Mucosa of gallbladder (tissue), 1 donor: ENCODE results near the gene ROBO2. TPM values are rescaled to one million over a fixed set of nuclear protein-coding genes. Genes with fewer than 3 reads are reported as not detected.

Experiments
- DNase-seq: peaks from one replicate; pipeline ENCODE4 v3.0.0-alpha.2; 2020; ENCODE audit warnings: low spot score
- total RNA-seq: library from RNA; stranded (reverse); gene quantifications from one replicate; pipeline ENCODE4 v1.2.1, GENCODE V29; 2021
- donor health status: DM: no; HTN: no; CAD: no.

ROBO2 gene
- total RNA-seq, 1 donor from 2014 or later, result 2.8 TPM

GRCh38 chr3:77682162-77682561 lies 642.3 kb downstream of the ROBO2 start:
- no peak for DNase-seq

DNA sequence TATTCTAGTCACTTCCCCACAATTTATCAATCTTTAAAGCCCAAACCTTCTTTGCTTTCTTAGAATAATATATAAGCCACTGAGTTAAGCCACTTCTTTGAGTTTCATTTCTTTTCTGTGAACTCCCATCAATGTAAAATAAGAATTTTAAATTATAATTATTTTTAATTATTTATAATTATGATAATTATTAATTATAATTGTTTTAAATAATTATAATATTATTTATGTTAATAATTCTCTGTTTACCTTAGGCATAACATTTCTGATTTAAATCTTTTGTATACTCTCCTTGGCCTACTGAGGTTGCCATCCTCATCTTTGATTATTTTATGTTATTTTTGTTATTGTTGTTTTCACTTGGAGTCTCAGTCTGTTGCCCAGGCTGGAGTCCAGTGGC lies 644.2 kb downstream of the ROBO2 start:
- DNase-seq, result no peak

DNA sequence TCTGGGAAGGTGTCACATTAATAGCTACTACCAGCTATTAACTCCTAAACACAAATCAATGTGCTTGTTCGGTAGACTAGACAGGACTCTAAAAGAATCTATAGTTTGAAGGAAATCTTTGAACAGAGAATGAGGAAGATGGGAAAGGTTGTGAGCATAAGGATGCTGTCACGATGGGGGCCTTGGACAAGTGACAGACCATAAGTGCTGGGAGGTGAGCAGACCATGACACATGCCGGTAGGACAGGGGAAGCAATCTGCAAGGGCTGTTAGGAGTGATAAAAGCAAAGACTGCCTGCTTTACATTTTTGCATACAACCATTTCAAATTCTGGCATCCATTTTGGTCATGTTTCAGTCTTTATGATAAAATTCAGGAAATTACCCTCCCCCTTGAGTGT lies 645.8 kb downstream of the ROBO2 start:
- DNase-seq, result no peak

DNA sequence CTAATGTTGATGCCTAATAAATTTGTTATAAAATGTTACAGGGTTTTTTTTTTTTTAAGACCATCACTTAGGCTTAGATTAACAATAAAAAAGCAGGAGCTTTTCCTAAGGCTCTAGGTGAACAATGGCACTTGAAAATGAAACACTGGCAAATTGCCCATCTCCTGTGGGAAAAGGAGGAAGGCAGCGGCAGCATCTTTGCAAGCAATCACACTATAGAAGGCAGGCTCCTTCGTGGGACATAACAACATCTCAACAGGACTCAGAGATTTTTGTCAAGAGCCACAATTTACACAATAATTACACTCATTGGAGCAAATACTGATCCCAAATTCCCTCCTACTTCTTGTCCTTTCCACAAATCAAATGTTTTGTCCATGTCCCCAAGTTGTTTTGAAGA lies 646.7 kb downstream of the ROBO2 start:
- DNase-seq, result no peak

DNA sequence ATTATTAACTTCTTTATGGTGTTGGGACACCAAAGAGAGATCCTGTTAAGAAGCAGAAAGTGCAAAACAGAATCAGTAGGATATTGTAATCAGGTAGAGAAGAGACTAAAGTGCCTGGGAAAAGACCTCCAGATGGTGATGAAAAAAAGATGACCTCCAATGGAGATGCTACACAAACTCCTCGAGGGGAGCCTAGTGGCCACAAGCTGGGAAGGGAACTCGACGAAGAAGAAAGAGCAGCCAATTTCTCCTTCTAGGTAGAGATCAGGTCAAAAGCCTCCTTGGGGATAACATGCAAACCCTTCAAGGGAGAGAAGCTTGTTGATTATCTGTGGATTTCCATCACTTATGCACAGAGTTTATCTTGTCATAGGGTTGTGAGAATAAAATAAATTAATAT lies 647.6 kb downstream of the ROBO2 start:
- no peak for DNase-seq

- DNase-seq, result no peak
Measured at GRCh38 chr3:77690284-77690845, 650.5 kb downstream of the ROBO2 start.

GRCh38 chr3:77693147-77693546 lies 653.2 kb downstream of the ROBO2 start:
- no peak for DNase-seq

DNA sequence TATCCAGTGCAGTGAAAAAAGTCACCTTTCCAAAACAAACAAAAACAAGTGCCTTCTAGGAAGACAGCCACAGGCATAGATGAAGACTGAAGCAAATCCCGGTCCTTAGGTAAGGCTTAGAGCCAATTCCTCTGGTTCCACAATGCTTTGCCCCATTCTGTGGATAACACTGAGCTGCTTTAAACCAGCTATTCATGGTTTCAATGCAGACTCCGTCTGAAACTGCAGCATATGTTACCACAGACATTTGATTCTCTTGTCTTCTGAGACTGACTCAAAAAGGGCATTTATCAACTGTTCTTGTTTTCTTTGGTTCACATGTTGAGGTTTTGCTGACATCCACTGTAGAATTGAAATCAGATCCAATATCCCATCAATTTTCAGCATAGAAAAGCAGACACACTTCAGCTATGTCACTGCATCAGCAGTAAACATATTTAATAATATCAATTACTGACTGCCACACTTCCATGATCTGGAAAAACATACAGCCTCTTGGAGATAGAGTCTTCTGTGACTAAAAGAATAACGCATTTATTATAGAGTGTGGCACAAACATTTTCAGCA lies 659.3 kb downstream of the ROBO2 start:
- no peak for DNase-seq
